NB4 (cell line): ENCODE data around the gene AIRE.
"Not testable (repeated sequence)": the region's sequence is repeated elsewhere in the genome, so short reads cannot be mapped to it uniquely, and the experiment has no call there.

ENCODE experiments used
- POLR2A ChIP-seq: IDR thresholded peaks from 2 replicates; pipeline ENCODE4 v1.6.1; 2011; ENCODE audit warnings: mild to moderate bottlenecking; ENCODE audit not compliant: insufficient read length; ENCODE audit errors: extremely low read depth
- TF ChIP-seq, protein P1 (sequence below): IDR thresholded peaks from one replicate; pipeline ENCODE4 v1.5.1; 2012; ENCODE audit warnings: low read depth, low read length

GRCh38 chr21:44247904-44248303, 37.8 kb upstream of the AIRE start:
- TF ChIP-seq, protein P1, sequence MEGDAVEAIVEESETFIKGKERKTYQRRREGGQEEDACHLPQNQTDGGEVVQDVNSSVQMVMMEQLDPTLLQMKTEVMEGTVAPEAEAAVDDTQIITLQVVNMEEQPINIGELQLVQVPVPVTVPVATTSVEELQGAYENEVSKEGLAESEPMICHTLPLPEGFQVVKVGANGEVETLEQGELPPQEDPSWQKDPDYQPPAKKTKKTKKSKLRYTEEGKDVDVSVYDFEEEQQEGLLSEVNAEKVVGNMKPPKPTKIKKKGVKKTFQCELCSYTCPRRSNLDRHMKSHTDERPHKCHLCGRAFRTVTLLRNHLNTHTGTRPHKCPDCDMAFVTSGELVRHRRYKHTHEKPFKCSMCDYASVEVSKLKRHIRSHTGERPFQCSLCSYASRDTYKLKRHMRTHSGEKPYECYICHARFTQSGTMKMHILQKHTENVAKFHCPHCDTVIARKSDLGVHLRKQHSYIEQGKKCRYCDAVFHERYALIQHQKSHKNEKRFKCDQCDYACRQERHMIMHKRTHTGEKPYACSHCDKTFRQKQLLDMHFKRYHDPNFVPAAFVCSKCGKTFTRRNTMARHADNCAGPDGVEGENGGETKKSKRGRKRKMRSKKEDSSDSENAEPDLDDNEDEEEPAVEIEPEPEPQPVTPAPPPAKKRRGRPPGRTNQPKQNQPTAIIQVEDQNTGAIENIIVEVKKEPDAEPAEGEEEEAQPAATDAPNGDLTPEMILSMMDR: not testable (repeated sequence)
- not testable (repeated sequence) for TF ChIP-seq POLR2A
